GM19397 (cell line): ENCODE measurements around the gene SEMA3G.

Experiments used
- ATAC-seq: cut with Tn5 transposase; IDR thresholded peaks from one replicate; pipeline ENCODE4 v1.9.1; 2021; ENCODE audit warnings: mild to moderate bottlenecking, moderate library complexity; ENCODE audit not compliant: unreplicated experiment

The SEMA3G gene

DNA sequence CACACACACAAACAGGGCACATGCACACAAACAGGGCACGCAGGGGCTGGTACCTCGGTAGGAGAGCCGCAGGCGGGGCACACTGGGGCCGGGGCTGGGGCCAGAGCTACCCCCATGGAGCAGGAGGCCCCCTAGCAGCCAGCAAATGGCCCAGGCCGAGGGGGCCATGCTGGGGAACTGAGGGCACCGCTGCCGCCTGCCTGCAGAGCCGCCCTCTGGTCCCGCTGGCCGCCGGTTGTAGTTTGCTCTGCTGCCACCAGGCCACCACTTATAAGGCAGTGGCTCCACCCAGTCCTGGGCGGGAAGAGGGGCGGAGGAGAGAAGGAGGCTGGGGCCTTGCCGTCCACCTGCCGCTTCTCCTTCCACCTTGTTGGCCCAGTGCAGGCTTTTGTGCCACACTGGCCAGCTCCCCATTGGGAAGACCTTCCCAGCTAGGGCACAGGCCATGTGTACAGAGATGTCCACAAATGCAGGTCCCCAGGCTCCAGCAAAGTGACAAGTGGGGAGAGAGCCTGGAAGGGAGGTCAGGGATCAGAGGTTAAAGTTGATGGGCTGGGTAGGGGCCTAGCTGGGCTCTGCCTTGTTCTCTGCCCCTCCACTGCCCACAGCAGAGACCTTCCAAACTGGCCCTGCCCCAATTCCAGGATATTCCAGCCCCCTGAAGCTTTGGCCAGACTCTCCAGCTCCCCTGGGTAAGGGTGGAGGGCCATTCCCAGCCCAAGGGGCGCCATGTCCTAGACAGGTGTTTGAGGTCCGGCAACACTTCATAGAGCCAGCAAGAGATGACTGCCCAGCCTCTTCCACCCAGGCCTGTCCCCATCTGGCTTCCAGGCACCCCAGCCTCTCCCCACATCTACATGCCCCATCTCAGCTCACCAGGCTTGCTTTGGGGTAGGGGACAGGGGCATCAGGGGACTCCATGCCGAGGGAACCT lies at the start of gene SEMA3G:
TSS of gene SEMA3G (minus strand) at position 244 of the 934 bp plus-strand sequence. CDS start at position 168, 76 bp downstream.
- ATAC-seq: peak; percentile 76

DNA sequence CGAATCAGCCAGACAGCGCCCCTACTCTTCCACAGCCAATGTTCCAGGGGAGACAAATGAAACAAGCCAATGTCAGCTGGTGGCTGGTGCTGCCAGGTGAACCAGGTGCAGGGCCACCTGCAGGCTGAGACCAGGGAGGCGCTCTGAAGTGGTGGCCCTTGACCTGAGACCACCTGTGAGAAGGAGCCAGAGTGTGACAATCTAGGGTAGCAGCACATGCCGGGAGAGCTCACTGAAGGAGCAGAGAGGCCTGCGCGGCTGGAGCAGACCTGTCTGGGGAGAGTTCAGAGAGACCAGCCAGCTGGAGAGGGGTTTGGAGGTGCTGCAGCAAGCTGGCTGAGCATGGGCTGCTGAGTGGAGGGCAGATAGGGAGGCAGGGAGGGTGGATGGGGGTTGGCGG lies 49.5 kb upstream of the SEMA3G start:
- ATAC-seq: no peak

DNA sequence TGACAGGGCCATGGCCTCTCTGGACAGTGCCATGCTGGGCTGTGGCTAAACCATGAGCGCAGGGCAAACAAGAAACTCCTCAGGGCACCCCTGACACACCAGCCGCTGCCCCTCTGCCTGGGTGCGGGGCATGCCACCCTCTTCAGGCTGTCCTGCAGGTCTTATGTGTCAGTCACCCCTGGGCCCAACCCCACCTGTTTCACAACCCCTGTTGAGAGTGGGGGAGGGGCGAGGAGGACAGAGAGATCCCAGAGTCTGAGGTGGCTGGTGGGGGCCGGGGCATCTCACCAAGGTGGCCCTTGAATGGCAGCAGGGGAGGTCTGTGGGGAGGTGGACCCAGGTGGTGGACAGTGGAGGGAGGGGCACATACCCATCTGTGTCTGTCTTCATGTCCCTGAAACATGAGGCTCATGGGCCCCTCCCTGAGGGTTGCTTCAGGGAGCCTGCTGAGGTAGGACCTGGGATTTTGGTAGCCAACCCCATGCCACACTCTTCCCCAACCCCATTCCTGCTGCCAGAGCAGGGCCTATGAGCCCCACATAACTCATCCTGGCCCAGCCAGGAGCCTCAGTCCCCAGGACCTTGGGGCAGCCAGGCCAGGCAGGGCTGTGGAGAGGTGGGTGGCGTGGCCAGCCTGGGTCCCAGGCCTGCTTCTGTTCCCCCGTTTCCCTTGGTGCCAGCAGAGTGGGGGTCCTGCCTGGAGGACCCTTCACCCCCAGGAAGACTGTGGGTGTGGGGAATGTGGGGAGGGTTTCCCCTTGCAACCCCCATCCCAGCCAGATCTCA lies 48.5 kb upstream of the SEMA3G start:
- no peak for ATAC-seq

DNA sequence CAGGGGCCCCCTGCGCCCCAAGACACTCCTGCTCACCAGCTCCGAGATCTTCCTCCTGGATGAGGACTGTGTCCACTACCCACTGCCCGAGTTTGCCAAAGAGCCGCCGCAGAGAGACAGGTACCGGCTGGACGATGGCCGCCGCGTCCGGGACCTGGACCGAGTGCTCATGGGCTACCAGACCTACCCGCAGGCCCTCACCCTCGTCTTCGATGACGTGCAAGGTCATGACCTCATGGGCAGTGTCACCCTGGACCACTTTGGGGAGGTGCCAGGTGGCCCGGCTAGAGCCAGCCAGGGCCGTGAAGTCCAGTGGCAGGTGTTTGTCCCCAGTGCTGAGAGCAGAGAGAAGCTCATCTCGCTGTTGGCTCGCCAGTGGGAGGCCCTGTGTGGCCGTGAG lies 47.2 kb upstream of the SEMA3G start:
- no peak for ATAC-seq

DNA sequence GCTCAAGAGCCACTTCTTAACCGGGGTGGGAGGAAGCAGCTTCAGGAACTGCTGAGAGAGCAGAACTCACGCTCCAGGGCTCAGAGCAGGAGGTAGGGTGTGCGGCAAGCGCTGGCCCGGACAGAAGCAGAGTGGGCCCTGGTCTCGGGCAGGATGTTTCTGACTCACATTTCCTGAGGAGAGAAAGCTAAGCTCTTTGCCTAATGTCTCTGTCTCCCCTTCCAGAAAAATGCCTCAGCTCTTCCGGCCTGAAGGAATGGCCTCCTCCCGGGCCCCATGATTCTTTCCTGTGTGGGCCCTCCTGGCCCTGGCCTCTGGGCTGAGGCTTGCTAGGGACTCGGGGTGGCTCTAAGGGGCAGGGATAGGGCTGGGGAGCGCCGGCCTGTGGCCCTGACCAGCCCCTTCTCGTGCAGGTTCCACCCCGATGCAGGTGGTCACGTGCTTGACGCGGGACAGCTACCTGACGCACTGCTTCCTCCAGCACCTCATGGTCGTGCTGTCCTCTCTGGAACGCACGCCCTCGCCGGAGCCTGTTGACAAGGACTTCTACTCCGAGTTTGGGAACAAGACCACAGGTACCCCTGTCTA lies 46.1 kb upstream of the SEMA3G start:
- ATAC-seq: no peak

DNA sequence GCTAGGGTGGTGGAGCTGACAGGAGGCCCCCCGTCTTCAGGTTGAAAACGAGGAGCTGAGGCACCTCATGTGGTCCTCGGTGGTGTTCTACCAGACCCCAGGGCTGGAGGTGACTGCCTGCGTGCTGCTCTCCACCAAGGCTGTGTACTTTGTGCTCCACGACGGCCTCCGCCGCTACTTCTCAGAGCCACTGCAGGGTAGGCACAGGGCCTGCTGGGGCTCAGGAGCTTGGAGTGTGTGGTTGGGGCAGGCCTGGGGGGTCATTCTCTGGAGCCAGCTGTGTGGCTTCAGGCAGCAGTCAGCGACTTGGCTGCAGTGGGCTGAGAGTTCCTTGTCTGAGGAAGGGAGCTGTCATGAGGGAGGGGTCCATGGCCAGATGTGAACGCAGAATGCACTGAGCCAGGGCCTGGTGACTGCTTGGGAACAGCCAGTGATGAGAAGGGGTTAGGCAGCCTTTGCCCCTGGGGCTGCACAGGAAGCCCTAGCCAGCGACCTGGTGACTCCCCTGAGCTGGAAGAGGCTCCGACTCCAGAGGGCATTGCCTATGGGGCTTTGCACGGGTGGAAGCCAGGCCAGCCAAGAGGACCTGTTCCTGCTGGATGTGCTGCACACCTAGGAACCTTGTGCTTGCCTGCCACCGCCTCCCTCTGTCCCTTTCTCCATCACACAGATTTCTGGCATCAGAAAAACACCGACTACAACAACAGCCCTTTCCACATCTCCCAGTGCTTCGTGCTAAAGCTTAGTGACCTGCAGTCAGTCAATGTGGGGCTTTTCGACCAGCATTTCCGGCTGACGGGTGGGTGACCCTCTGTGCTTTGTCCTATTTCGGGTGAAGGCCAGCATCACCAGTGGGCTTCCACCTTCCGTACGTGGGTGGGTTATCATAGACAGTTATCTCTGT lies 45.4 kb upstream of the SEMA3G start:
- ATAC-seq: no peak

DNA sequence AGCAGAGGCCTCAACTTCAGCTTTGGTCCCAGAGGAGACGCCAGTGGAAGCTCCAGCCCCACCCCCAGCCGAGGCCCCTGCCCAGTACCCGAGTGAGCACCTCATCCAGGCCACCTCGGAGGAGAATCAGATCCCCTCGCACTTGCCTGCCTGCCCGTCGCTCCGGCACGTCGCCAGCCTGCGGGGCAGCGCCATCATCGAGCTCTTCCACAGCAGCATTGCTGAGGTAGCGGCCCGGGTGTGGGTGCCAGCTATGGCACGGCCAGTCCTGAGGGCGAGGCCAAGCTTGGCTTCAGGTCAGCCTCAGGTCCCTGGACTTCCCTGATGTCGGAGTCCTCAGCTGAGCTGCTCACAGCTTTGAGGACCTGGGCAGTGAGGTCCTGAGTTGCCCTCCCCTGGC lies 44.5 kb upstream of the SEMA3G start:
- no peak for ATAC-seq

DNA sequence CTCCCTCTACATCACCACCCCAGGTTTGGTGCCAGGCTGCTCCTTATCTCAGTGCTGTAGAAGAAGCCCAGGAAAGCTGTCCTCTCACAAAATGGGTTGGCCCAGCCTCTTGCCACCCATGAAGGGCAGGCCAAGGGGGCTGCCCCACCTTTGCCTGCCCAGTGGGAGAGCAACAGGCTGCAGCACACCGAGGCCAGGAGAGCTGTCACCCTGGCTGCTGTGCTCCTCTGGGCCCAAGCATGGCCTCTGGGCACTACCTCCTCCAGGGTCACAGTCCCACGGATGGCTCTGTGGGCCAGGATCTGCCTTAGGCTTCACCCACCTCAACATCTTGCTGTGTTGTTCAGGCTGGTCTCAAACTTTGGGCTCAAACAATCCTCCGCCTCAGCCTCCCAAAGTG lies 43.8 kb upstream of the SEMA3G start:
- ATAC-seq: no peak

DNA sequence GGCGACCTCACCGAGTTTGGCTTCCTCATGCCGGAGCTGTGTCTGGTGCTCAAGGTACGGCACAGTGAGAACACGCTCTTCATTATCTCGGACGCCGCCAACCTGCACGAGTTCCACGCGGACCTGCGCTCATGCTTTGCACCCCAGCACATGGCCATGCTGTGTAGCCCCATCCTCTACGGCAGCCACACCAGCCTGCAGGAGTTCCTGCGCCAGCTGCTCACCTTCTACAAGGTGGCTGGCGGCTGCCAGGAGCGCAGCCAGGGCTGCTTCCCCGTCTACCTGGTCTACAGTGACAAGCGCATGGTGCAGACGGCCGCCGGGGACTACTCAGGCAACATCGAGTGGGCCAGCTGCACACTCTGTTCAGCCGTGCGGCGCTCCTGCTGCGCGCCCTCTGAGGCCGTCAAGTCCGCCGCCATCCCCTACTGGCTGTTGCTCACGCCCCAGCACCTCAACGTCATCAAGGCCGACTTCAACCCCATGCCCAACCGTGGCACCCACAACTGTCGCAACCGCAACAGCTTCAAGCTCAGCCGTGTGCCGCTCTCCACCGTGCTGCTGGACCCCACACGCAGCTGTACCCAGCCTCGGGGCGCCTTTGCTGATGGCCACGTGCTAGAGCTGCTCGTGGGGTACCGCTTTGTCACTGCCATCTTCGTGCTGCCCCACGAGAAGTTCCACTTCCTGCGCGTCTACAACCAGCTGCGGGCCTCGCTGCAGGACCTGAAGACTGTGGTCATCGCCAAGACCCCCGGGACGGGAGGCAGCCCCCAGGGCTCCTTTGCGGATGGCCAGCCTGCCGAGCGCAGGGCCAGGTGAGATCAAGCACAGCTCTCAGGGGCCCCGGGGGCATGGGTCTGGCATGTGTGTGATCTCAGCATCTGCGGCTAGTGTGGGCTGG lies 43.1 kb upstream of the SEMA3G start:
- ATAC-seq: no peak

DNA sequence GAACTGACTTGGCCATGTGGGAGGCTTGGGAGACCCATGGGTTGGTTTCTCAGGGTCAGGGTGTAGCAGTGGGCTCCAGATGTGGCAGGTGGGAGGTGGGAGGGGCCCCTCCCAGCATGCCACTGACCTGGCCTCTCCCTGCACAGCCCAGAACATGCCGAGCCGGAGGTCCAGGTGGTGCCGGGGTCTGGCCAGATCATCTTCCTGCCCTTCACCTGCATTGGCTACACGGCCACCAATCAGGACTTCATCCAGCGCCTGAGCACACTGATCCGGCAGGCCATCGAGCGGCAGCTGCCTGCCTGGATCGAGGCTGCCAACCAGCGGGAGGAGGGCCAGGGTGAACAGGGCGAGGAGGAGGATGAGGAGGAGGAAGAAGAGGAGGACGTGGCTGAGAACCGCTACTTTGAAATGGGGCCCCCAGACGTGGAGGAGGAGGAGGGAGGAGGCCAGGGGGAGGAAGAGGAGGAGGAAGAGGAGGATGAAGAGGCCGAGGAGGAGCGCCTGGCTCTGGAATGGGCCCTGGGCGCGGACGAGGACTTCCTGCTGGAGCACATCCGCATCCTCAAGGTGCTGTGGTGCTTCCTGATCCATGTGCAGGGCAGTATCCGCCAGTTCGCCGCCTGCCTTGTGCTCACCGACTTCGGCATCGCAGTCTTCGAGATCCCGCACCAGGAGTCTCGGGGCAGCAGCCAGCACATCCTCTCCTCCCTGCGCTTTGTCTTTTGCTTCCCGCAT lies 42.3 kb upstream of the SEMA3G start:
- no peak for ATAC-seq

DNA sequence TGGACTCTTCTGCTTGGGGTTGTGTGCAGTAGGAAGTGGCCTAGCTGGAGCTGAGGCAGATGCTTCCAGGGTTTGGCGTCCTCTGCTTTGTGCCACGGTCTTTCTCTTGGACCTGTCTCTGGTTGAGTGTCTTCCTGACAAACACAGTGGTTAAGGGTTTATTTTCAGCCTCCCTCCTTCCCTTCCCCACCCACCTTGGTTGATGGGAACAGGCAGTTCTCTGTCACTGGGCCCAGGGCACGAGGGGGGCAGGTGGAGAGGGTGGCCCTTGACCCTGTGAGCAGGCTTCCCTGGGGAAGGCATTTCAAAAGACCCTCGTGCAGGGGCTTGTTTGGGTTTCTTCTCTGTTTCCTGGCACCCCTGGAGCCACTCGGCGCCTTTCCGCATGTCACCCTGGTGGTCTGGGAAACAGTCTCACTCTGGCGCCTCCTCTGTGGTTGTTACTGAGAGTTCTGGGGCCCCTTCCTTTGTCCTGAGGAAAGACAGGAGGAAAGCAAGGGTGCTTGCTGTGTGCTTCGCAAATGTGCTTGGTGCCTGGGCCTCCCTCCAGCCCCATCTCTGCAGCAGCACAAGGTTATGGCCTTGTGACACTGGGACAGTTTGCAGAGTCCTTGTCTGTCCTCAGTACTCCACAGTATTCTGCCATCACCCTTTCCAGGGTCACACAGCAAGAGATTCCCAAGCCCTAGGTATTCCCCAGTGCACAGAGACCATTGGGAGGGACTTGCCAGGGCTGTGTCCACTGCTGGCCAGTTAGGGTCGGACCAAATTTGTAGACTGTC lies 40.0 kb upstream of the SEMA3G start:
- no peak for ATAC-seq

DNA sequence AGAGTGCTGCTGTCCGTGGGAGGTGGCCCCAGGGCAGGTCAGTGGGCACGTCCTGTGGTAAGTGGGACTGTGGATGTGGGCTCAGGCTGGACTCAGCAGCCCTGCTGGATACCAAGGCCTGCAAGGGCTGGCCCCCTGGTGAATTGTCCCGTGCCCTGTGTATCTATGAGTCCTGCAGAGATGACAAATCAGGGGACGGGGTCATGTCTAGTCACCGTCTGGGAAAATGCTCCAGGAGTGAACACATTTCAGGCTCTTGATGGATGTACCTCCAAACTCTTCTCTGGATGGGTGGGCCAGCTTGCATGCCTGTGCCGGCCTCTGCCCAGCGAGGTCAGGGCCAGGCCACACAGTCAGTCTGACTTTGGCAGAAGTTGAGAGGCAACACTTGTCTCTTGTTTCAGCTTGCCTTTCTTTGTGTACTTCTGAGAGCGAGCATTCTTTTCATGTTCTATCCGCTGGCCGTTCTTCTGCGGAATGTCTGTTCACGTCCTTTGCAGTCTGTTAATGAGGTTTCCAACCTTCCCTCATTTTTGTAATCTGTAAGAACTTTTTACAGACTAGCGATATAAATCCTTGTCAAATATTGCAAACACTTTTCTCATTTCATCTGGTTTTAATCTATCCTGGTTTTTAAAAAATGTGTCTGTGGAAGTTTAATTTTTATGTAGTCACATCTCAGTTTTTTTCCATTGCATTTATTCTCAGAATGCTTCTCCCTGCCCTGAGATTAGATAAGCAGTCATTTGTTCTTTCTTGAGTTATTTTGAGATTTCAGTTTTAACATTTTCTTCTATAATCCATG lies 38.9 kb upstream of the SEMA3G start:
- no peak for ATAC-seq

DNA sequence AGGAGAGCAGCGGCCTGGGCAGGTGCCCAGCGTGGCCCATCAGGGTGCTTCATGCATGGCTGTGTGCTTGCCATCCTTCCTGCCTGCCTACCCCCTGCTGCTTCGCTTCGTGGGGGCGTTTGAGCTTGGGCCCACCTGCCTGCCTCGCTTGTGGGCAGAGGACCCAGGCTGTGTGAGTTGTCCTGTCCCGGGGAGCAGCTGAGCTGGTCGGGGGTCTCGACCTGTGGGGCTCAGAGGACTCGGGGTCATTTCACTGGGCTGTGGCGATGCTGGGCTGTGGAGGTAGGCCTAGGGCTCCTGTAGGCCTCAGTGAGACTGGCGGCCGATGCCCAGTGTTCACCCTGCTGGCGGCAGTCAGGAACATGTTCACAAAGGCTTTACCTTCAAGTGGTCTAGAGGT lies 38.2 kb upstream of the SEMA3G start:
- no peak for ATAC-seq

DNA sequence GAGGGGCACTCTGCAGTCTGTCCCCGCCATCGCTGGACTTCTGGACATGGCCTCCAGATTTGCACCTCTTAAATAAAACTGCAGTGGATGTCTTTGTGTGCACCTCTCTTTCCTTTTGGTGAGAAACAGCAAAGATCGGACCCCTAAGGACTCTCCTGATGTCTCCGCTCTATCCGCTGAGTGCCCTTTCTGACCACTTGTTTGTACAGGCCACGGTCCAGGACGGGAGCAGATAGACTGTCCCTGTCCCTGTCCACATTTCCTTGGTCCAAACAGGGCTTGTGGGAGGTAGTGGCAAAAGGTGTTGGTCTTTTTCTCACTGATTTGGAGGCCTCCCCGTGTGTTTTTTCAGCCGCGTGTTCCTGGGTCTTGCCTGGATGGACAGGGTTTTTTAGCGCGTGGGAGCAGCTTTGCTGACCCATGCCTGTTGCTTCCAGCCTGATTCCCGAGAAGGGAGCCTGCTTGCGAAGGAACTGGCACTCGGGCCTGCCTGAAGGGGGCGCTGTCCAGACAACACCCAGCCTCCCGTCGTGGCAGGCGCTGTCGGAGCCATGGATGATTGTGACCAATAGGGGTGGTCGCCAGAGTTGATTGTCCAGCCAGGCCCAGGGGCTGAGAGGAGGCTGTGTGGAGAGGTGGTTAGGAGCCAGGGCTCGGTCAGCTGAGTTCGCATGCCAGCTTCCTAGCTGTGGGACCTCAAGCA lies 37.1 kb upstream of the SEMA3G start:
- ATAC-seq: no peak

DNA sequence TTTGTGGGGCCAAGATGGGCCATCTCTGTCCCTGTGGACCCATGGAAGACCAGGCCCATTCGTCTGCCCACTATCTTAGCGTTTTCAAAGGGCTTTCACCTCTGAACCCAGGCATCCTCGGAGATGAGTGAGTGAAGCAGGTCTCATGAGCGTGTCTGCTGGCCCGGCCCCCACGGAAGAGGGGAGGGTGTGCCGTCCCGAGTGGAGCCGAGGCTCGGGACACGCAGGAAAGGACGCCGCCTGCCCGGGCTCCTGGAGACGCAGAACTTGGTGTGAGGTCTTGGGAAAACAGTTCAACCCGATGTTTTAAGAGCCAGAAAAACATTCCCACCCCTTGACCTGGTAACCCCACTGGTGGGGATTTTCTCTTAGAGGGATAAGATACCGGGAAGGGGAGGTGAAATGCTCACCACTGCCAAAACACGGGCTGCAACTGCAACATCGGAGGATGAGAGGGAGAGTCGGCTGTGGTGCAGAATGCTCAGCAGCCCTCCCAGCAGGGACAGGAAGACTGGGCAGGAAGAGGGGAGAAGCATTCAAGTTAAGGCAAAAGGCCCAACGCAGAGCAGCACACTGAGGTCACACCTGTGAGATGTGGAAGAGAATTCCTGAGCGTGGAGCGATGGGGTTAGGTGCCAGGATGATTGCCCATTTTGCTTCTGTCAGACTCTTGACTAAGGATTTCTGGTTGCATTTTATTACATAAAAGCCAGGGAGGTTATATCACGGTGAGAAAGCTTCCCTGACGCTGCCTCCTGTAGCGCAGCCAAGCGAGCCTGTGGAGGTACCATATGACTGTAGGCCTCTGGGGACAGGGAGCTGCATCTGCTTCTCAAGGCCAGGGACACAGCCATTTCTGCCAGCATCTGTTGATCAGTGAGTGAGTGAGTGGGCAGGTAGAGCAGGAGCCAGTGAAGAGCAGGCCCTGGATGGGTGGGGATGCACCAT lies 36.1 kb upstream of the SEMA3G start:
- ATAC-seq: no peak
